ENCODE measurements around the gene HOXA9. TPM values are rescaled to one million over a fixed set of nuclear protein-coding genes. Genes with fewer than 3 reads are reported as not detected.

The HOXA9 gene
- total RNA-seq, 1 donor from 2014 or later, result not detected

DNA sequence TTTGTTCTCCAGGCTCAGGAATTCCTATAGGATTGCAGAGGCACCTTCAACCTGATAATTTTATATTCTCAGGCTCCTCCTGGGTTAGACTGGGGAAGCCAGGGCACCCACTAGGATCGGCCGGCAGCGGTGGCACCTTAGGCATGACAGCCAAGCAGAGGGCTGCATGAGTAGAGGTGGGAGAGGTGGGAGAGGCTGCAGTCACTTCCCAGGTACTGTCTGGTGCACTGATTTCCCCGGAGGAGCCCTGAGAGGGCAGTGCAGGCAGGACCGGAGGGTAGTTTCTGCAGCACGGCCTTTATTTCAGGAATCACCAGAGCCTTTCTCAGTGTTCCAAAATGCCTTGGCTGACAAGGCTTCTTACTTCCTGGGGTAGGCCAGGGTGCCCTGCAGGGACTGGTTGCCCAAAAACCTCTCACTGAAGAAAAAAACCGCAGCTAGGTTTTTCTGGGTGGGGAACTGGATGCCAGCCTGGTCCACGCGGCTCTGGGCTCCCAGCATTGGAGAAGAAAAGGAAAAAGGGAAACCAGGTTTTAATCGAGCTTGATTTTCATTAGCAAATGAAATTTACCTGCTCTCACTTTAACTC, 38.1 kb upstream of the HOXA9 start:
- no peak for DNase-seq (ENCODE audit: extremely low spot score, unreplicated experiment)
- TF ChIP-seq, protein P1, sequence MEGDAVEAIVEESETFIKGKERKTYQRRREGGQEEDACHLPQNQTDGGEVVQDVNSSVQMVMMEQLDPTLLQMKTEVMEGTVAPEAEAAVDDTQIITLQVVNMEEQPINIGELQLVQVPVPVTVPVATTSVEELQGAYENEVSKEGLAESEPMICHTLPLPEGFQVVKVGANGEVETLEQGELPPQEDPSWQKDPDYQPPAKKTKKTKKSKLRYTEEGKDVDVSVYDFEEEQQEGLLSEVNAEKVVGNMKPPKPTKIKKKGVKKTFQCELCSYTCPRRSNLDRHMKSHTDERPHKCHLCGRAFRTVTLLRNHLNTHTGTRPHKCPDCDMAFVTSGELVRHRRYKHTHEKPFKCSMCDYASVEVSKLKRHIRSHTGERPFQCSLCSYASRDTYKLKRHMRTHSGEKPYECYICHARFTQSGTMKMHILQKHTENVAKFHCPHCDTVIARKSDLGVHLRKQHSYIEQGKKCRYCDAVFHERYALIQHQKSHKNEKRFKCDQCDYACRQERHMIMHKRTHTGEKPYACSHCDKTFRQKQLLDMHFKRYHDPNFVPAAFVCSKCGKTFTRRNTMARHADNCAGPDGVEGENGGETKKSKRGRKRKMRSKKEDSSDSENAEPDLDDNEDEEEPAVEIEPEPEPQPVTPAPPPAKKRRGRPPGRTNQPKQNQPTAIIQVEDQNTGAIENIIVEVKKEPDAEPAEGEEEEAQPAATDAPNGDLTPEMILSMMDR (IDR thresholded peaks at IDR 0.05), result no peak
- peaks cover 89% of the 10 kb centered on the region for H3K27me3 Mint-ChIP-seq (ENCODE audit: unreplicated experiment)
- H3K36me3 Mint-ChIP-seq (ENCODE audit: unreplicated experiment), result peaks cover 7% of the 10 kb centered on the region
- no peak overlapping the region for H3K27ac Mint-ChIP-seq (ENCODE audit: unreplicated experiment)
- H3K4me1 Mint-ChIP-seq (ENCODE audit: unreplicated experiment), result peaks cover 41% of the 10 kb centered on the region
- no peak overlapping the region for H3K4me3 Mint-ChIP-seq (ENCODE audit: unreplicated experiment)
- no peaks in the 10 kb centered on the region for H3K9me3 Mint-ChIP-seq (ENCODE audit: unreplicated experiment)

DNA sequence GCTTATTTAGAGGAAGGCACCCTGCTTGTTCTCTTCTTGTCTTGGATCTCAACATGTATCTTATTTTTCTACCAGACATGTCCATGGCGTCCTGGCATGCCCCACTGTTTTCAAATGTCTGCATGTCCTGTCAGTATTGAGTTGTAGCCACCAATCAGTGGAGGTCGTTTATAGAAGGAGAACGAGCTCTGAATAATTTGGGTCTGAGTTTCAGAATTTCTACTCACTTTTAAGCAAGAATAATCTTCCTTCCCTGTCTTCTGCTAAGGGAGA, 37.5 kb upstream of the HOXA9 start:
- H3K4me1 Mint-ChIP-seq (ENCODE audit: unreplicated experiment), result peaks cover 46% of the 10 kb centered on the region
- TF ChIP-seq, protein P1 (IDR thresholded peaks at IDR 0.05), result no peak
- no peak overlapping the region for H3K4me3 Mint-ChIP-seq (ENCODE audit: unreplicated experiment)
- no peaks in the 10 kb centered on the region for H3K9me3 Mint-ChIP-seq (ENCODE audit: unreplicated experiment)
- H3K36me3 Mint-ChIP-seq (ENCODE audit: unreplicated experiment), result peaks cover 7% of the 10 kb centered on the region
- no peak overlapping the region for H3K27ac Mint-ChIP-seq (ENCODE audit: unreplicated experiment)
- DNase-seq (ENCODE audit: extremely low spot score, unreplicated experiment), result no peak
- peaks cover 89% of the 10 kb centered on the region for H3K27me3 Mint-ChIP-seq (ENCODE audit: unreplicated experiment)

DNA sequence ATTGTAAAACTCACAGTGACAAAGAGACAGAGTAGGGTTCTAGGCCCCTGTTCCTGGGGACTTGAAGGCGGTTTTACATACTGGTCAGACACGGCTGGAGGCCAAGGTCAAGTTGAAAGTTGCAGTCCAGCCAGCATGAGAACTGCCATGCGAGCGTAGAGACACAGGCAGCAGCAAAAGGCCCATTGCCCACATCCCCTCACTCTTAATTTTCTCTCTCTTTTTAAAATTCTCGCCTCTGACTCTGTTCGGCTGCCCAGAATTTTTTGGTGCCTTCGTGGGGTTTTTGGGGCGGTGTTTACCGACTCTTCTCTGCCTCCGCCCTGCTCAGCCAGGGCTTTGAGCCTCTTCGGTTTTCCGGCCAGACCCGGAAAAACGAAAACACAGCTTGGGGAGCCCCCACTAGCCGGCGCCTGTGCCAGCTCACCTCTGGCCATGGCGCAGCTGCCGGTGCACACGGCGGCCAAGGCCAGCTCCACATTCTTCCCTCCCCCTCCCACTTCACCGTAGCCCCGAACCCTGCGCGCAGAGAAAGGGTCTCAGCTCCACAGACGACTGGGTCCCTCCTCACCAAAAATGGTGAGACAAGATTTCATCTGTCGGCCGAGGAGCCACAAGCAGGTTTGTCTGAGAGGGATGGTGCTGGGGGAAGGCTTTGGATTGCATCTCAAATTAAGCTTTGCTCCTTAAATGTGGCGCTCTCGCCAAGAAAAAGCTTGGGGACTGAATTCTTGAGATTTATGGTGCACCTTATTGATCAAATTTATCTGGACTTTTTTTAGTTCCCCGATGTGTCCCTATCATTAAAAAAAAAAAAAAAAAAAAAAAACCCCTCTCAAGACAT, 36.9 kb upstream of the HOXA9 start:
- Mint-ChIP-seq H3K4me3 (ENCODE audit: unreplicated experiment) (no peak overlapping the region), H3K9me3 (ENCODE audit: unreplicated experiment) (no peaks in the 10 kb centered on the region), H3K27ac (ENCODE audit: unreplicated experiment) (no peak overlapping the region)

DNA sequence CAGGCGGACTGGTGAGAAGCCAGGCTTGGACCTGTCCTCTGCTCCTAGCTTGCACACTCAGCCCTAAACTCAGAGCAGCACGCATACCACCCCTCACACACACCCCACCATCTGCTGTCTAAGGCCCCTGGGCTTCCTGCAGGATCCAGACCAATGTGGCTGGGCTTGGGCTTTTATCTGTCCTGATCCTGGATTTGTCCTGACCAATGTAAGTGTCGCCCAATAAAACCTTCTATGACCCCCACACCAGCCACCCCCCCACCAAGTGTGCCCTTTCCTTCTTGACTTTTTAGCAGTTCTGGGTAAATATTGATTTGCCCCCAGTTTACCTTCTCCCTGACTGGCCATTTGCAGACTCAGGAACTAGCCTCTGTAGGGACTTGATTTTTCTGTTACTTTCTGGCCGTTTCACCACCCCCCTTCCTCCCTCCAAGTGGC, 36.3 kb upstream of the HOXA9 start:
- H3K4me3 Mint-ChIP-seq (ENCODE audit: unreplicated experiment), result no peak overlapping the region

More for the DNA sequence above, 36.9 kb upstream of the HOXA9 start:
- H3K4me1 Mint-ChIP-seq (ENCODE audit: unreplicated experiment), result peaks cover 46% of the 10 kb centered on the region
- peaks cover 90% of the 10 kb centered on the region for H3K27me3 Mint-ChIP-seq (ENCODE audit: unreplicated experiment)
- H3K36me3 Mint-ChIP-seq (ENCODE audit: unreplicated experiment), result peaks cover 10% of the 10 kb centered on the region
- TF ChIP-seq, protein P1 (IDR thresholded peaks at IDR 0.05), result no peak
- no peak for DNase-seq (ENCODE audit: extremely low spot score, unreplicated experiment)

More for the DNA sequence above, 36.3 kb upstream of the HOXA9 start:
- TF ChIP-seq, protein P1 (IDR thresholded peaks at IDR 0.05), result no peak
- Mint-ChIP-seq H3K36me3 (ENCODE audit: unreplicated experiment) (peaks cover 10% of the 10 kb centered on the region), H3K4me1 (ENCODE audit: unreplicated experiment) (peaks cover 46% of the 10 kb centered on the region), H3K27ac (ENCODE audit: unreplicated experiment) (no peak overlapping the region), H3K27me3 (ENCODE audit: unreplicated experiment) (peaks cover 90% of the 10 kb centered on the region), H3K9me3 (ENCODE audit: unreplicated experiment) (no peaks in the 10 kb centered on the region)
- DNase-seq (ENCODE audit: extremely low spot score, unreplicated experiment), result no peak

Data from osteocyte (in vitro differentiated cells).